HL-60 (cell line): Measurements from ENCODE around the gene VIPR2.

ENCODE experiments used
- DNase-seq, 2 experiments: peaks; one replicate each; pipeline ENCODE4 v3.0.0-alpha.2; 2010 to 2020; ENCODE audit warnings: low read depth in 1 of 2, low spot score in 1 of 2
- H3K27ac ChIP-seq: fragments of 250-450 bp; sonication (Bioruptor Pico); replicated peaks from 2 replicates; pipeline ENCODE4 v1.5.1; 2020; ENCODE audit warnings: mild to moderate bottlenecking, moderate library complexity
- H3K27me3 ChIP-seq: fragments of 250-450 bp; sonication (Bioruptor Pico); 2 replicates; pipeline ENCODE4 v1.5.1; 2021; ENCODE audit warnings: mild to moderate bottlenecking, moderate library complexity; ENCODE audit not compliant: insufficient read depth, poor library complexity, severe bottlenecking
- H3K4me3 ChIP-seq: replicated peaks from 2 replicates; pipeline ENCODE4 v1.5.1; 2011; ENCODE audit warnings: mild to moderate bottlenecking, control low read depth, low read length; ENCODE audit not compliant: insufficient read depth
- CTCF ChIP-seq: IDR thresholded peaks from one replicate; pipeline ENCODE4 v1.5.1; 2011; ENCODE audit warnings: low read length, control low read depth, inconsistent platforms; ENCODE audit not compliant: insufficient read depth
- GABPA ChIP-seq: IDR thresholded peaks from 2 replicates; pipeline ENCODE4 v1.6.1; 2012; ENCODE audit warnings: low read depth
- POLR2AphosphoS5 ChIP-seq: IDR thresholded peaks from 2 replicates; pipeline ENCODE4 v1.6.1; 2012; ENCODE audit warnings: low read depth
- REST ChIP-seq: IDR thresholded peaks from 2 replicates; pipeline ENCODE4 v1.6.1; 2012; ENCODE audit warnings: low read depth; ENCODE audit not compliant: insufficient replicate concordance
- SPI1 ChIP-seq: IDR thresholded peaks from 2 replicates; pipeline ENCODE4 v1.6.1; 2012; ENCODE audit warnings: low read depth, mild to moderate bottlenecking, borderline replicate concordance

VIPR2 gene

GRCh38 chr7:159070431-159071148 lies 74.1 kb downstream of the VIPR2 start:
- DNase-seq, result peak in 1 of 2 experiments; percentile 18
- H3K27me3 ChIP-seq, result no peaks in the 10 kb centered on the region
- H3K4me3 ChIP-seq, result no peak overlapping the region
- TF ChIP-seq POLR2AphosphoS5, result no peak
- no peak for TF ChIP-seq REST
- TF ChIP-seq SPI1, result no peak
- TF ChIP-seq GABPA, result no peak
- H3K27ac ChIP-seq, result peak overlapping the region; percentile 38

GRCh38 chr7:159068893-159069448 lies 75.7 kb downstream of the VIPR2 start:
- no peaks in the 10 kb centered on the region for H3K27me3 ChIP-seq
- H3K27ac ChIP-seq, result no peak overlapping the region
- TF ChIP-seq REST (no peak), GABPA (no peak), SPI1 (no peak), CTCF (no peak), POLR2AphosphoS5 (no peak)
- no peak for DNase-seq
- H3K4me3 ChIP-seq, result no peak overlapping the region

DNA sequence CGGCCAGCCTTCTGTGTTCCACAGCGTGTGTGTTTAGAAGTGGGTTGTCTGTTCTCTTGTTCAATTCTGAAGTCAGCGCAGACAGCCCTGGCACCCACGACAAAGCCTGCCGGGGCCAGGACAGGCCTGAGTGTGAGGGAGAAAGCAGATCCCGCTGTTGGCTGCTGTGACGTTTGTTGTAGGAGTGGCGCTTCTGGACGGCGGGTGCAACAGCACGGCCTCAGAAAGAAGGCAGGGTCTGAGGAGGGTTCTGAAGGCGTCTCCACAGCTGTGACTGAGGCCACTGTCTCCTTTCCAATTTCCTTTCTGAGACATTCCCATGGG lies 76.2 kb downstream of the VIPR2 start:
- Histone ChIP-seq H3K27ac (no peak overlapping the region), H3K27me3 (no peaks in the 10 kb centered on the region), H3K4me3 (no peak overlapping the region)
- DNase-seq, result no peak
- no peak for TF ChIP-seq GABPA
- TF ChIP-seq POLR2AphosphoS5, result no peak

DNA sequence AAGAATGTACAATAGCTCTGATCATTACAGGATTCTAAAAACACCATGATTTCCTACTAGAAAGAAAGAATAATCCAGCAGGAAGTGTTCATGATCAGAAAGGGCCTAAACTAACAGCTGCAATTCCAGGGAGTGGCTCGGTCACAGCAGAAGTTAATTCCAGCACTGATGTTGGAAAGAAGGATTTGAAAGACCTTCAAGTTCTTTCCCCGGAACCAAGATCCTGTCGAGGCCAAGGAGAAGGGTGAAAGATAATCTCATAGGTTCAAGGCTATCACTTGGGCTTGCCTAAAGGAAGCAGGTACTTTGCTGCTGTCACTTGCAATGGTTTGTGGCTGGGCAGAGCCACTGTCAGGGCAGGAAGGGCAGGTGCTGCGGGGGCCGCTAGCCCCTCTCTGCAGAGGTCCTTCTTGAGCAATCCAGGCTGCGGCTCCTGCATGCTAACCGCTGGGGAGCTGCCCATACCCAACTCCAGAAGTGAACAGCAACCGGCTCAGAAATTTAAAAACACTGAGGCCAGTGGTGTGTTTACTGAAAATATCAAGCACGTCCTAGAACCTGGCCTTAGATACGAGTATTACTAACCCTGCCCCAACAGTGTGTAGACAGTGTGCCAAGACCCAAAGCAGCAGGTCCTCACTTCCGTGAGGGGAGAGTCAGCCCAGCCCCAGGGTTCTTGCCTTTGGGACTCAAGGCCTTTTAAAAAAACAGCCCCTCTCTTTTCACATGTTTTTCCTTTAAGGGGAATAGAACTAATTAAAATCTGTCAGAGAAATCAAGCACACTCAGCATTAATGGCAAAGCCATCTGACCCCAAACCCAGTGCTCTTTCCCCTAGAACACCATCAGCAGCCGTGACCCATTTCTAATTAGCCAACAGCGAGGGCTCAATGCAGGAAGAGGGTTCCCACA lies 76.8 kb downstream of the VIPR2 start:
- no peaks in the 10 kb centered on the region for H3K27me3 ChIP-seq
- peak in 1 of 2 experiments; percentile 14 for DNase-seq
- no peak for TF ChIP-seq CTCF
- TF ChIP-seq REST, result no peak
- TF ChIP-seq SPI1, result no peak
- TF ChIP-seq POLR2AphosphoS5, result no peak
- TF ChIP-seq GABPA, result no peak
- H3K27ac ChIP-seq, result no peak overlapping the region
- no peak overlapping the region for H3K4me3 ChIP-seq
